ENCODE data around the gene PRKCQ. TPM values are rescaled to one million over a fixed set of nuclear protein-coding genes. Genes with fewer than 3 reads are reported as not detected.

PRKCQ gene
- total RNA-seq, 1 donor from 2014 or later: 14.6 TPM

DNA sequence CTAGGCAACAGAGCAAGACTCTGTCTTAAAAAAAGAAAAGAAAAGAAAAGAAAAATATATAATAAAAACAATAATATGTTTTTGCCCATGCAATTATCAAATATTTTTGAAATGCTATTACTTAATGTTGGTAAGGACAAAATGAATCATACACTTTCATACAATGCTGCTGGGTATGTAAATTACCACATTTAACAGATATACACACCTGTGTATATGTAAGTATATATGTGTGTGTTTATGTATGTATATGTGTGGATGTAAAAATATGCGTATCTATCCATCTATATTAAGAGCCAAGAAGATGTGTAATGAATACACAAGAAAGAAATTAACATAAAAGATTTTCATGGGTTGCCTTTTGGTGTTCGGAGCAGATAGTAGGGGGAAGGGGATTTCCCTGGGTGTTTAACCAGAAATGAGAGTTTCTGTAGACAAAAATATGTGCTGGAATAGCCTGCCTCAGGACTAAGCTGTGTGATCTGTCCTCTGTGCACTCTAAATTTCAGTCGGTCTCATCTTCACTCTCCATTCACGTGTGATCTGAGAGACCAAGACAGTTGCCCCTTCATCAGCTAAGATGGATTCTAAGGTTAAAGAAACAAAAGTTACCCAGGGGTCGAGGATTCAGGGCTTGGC is 61.2 kb downstream of the PRKCQ start:
- Histone ChIP-seq H3K36me3 (ENCODE audit: control insufficient read depth in 3 of 3, insufficient read depth in 3 of 3, low read length in 3 of 3) (no peaks in the 10 kb centered on the region), H3K27ac (ENCODE audit: low read depth, low read length) (no peak overlapping the region), H3K9ac (ENCODE audit: low read depth in 1 of 3, low read length in 3 of 3) (no peak overlapping the region), H3K4me3 (ENCODE audit: low read length in 3 of 3) (no peak overlapping the region), H3K9me3 (ENCODE audit: control insufficient read depth in 3 of 3, low read length in 3 of 3) (no peaks in the 10 kb centered on the region), H3K27me3 (ENCODE audit: control insufficient read depth in 3 of 3, insufficient read depth in 3 of 3, low read length in 3 of 3) (no peaks in the 10 kb centered on the region), H3K4me1 (ENCODE audit: control insufficient read depth in 3 of 3, insufficient read depth in 3 of 3, low read length in 3 of 3) (peaks cover 17 to 21% (median 18%) of the 10 kb centered on the region in 3 donors)

DNA sequence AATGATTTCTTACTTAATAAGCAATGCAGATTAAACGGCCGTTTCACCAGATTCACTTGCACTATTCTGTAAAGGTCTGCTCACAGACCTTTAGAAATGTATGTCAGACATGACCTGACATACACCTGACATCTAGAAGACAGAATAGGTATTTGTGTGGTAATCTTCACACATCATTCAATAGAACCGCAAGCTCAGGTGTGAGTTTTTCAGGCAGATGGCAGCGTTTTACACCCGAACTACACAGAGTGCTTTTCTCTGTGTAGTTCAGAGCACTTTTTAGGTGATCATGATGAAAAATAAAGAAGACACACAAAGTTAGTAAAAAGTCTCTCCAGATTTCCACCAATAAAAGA is 63.2 kb downstream of the PRKCQ start:
- Histone ChIP-seq H3K36me3 (ENCODE audit: control insufficient read depth in 3 of 3, insufficient read depth in 3 of 3, low read length in 3 of 3) (no peaks in the 10 kb centered on the region), H3K27ac (ENCODE audit: low read depth, low read length) (peak overlapping the region; percentile 97), H3K27me3 (ENCODE audit: control insufficient read depth in 3 of 3, insufficient read depth in 3 of 3, low read length in 3 of 3) (no peaks in the 10 kb centered on the region), H3K9me3 (ENCODE audit: control insufficient read depth in 3 of 3, low read length in 3 of 3) (no peaks in the 10 kb centered on the region), H3K9ac (ENCODE audit: low read depth in 1 of 3, low read length in 3 of 3) (peak overlapping the region in 1 of 3 donors; percentile 73), H3K4me3 (ENCODE audit: low read length in 3 of 3) (no peak overlapping the region), H3K4me1 (ENCODE audit: control insufficient read depth in 3 of 3, insufficient read depth in 3 of 3, low read length in 3 of 3) (peaks cover 19 to 21% (median 20%) of the 10 kb centered on the region in 3 donors)

GRCh38 chr10:6516281-6516928 is 63.7 kb downstream of the PRKCQ start:
- H3K4me3 ChIP-seq (ENCODE audit: low read length in 3 of 3): no peak overlapping the region
- peaks cover 0 to under 1% (median 0%) of the 10 kb centered on the region in 3 donors for H3K36me3 ChIP-seq (ENCODE audit: control insufficient read depth in 3 of 3, insufficient read depth in 3 of 3, low read length in 3 of 3)
- H3K9me3 ChIP-seq (ENCODE audit: control insufficient read depth in 3 of 3, low read length in 3 of 3): no peaks in the 10 kb centered on the region
- peaks cover 19 to 23% (median 20%) of the 10 kb centered on the region in 3 donors for H3K4me1 ChIP-seq (ENCODE audit: control insufficient read depth in 3 of 3, insufficient read depth in 3 of 3, low read length in 3 of 3)
- no peaks in the 10 kb centered on the region for H3K27me3 ChIP-seq (ENCODE audit: control insufficient read depth in 3 of 3, insufficient read depth in 3 of 3, low read length in 3 of 3)
- peak overlapping the region; percentile 97 for H3K27ac ChIP-seq (ENCODE audit: low read depth, low read length)
- H3K9ac ChIP-seq (ENCODE audit: low read depth in 1 of 3, low read length in 3 of 3): peak overlapping the region in 2 of 3 donors; percentile 18 to 73

DNA sequence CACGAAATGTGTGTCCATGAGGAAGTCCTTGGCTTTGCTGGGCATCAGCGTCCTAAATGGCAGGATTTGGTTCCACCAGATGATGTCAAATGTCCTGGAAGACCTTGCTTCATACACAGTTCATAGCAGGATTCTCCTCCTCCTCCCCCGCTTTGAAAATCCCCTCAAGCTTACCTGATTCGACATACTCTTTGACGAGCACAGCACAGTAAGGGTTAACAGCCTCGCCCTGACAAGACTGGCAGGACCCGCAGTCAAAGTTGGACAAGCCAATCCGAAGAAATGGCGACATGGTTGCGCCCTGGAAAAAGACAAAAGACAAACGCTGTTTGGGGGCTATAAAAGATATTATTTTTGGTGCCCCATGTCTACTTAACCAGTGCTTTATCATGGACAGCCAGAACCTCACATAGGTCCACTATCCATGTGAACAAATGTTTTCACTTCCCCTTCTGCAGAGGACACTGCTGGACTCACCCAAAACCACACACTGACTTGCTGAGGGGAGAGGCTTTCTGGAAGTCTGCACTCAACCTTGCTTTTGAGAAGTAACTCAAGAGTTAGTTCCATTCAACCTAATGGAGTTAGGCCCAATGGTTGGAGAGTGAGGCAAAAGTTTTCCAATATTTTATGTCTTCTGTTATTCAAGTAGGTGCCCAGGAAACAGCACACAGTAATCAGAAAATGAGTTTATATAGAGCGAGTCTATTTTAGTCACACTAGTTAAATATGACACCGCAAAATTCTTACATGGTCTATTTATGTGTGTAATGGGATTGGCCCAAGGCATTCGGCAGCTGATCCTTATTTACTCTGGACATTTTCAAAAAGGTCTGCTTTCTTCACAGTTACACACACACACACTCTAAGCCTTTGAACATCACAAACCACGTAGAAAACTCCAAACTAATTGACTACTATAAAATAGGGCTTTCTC is 65.0 kb downstream of the PRKCQ start:
- no peaks in the 10 kb centered on the region for H3K27me3 ChIP-seq (ENCODE audit: control insufficient read depth in 3 of 3, insufficient read depth in 3 of 3, low read length in 3 of 3)
- H3K36me3 ChIP-seq (ENCODE audit: control insufficient read depth in 3 of 3, insufficient read depth in 3 of 3, low read length in 3 of 3): peaks cover 3 to 11% (median 8%) of the 10 kb centered on the region in 3 donors
- peak overlapping the region; percentile 71 to 79 (median 77) for H3K4me3 ChIP-seq (ENCODE audit: low read length in 3 of 3)
- peak overlapping the region; percentile 73 to 84 (median 84) for H3K9ac ChIP-seq (ENCODE audit: low read depth in 1 of 3, low read length in 3 of 3)
- peaks cover 15 to 31% (median 18%) of the 10 kb centered on the region in 3 donors for H3K4me1 ChIP-seq (ENCODE audit: control insufficient read depth in 3 of 3, insufficient read depth in 3 of 3, low read length in 3 of 3)
- no peaks in the 10 kb centered on the region for H3K9me3 ChIP-seq (ENCODE audit: control insufficient read depth in 3 of 3, low read length in 3 of 3)
- H3K27ac ChIP-seq (ENCODE audit: low read depth, low read length): peak overlapping the region; percentile 97

- Histone ChIP-seq H3K9ac (ENCODE audit: low read depth in 1 of 3, low read length in 3 of 3) (peak overlapping the region; percentile 73 to 84 (median 84)), H3K4me3 (ENCODE audit: low read length in 3 of 3) (peak overlapping the region; percentile 71 to 79 (median 77)), H3K27ac (ENCODE audit: low read depth, low read length) (peak overlapping the region; percentile 97), H3K27me3 (ENCODE audit: control insufficient read depth in 3 of 3, insufficient read depth in 3 of 3, low read length in 3 of 3) (no peaks in the 10 kb centered on the region), H3K9me3 (ENCODE audit: control insufficient read depth in 3 of 3, low read length in 3 of 3) (no peaks in the 10 kb centered on the region), H3K4me1 (ENCODE audit: control insufficient read depth in 3 of 3, insufficient read depth in 3 of 3, low read length in 3 of 3) (peaks cover 15 to 31% (median 16%) of the 10 kb centered on the region in 3 donors), H3K36me3 (ENCODE audit: control insufficient read depth in 3 of 3, insufficient read depth in 3 of 3, low read length in 3 of 3) (peaks cover 3 to 11% (median 8%) of the 10 kb centered on the region in 3 donors)
Observed at GRCh38 chr10:6514180-6514579, 65.9 kb downstream of the PRKCQ start.

DNA sequence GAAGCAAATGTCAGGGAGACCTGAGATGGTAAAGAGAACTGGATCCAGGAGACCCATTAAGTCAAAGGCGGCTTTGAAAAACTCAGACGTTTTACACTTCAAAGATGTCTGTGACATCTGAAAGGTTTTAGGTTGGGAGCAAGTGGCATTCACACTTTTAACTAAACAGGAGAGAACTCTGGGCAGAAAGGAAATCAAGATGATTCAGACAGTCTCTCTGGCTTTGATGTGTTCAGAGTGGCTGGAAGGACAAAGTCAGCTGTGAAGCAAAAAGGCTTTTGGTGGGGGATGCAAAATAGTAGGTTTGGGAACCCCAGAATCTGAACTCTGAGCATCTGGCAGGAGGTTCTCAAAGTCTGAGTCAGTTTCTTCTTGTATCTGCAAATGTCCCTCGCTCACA is 66.6 kb downstream of the PRKCQ start:
- H3K27ac ChIP-seq (ENCODE audit: low read depth, low read length): peak overlapping the region; percentile 97
- H3K9ac ChIP-seq (ENCODE audit: low read depth in 1 of 3, low read length in 3 of 3): peak overlapping the region; percentile 73 to 84 (median 84)
- H3K27me3 ChIP-seq (ENCODE audit: control insufficient read depth in 3 of 3, insufficient read depth in 3 of 3, low read length in 3 of 3): no peaks in the 10 kb centered on the region
- H3K9me3 ChIP-seq (ENCODE audit: control insufficient read depth in 3 of 3, low read length in 3 of 3): no peaks in the 10 kb centered on the region
- peaks cover 15 to 31% (median 16%) of the 10 kb centered on the region in 3 donors for H3K4me1 ChIP-seq (ENCODE audit: control insufficient read depth in 3 of 3, insufficient read depth in 3 of 3, low read length in 3 of 3)
- peak overlapping the region; percentile 71 to 79 (median 77) for H3K4me3 ChIP-seq (ENCODE audit: low read length in 3 of 3)
- H3K36me3 ChIP-seq (ENCODE audit: control insufficient read depth in 3 of 3, insufficient read depth in 3 of 3, low read length in 3 of 3): peaks cover 3 to 15% (median 8%) of the 10 kb centered on the region in 3 donors

DNA sequence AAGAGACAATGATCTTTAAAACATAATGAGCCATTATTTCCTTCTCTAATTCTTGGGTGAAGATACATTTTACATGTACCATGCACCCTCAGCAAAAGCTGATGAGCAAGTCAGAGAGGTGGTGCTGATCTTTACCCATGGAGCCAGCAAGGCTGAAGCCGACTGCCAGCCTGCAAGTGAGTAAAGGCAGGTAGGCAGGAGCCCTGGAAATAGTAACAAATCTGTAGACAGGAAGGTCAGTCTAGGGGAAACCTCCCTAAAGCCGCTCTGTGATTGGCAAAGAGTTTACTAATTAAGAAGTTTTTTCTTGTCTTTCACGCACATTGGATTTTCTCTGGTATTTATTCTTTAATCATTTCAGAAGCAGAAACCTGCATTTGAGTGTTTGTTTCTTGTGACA is 67.9 kb downstream of the PRKCQ start:
- peak overlapping the region; percentile 97 for H3K27ac ChIP-seq (ENCODE audit: low read depth, low read length)

DNA sequence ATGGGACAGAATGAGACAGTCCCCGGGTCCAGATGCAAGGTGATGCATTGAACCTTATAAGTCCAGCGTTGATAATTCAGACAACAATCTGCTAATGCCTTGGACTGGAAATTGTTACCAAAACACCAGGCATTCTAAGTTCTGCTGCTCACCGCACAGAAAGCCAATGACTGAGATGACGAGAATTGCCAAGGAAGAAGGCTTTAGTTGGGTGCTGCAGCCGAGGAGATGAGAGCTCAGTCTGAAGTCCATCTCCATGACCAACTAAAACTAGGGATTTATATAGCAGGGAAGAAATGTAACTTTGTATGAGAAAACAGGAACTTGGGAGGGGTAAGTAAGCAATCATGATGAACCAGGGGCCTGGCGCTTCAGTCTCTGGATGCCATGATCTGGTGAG is 68.7 kb downstream of the PRKCQ start:
- peaks cover 6 to 21% (median 10%) of the 10 kb centered on the region in 3 donors for H3K4me1 ChIP-seq (ENCODE audit: control insufficient read depth in 3 of 3, insufficient read depth in 3 of 3, low read length in 3 of 3)
- H3K9ac ChIP-seq (ENCODE audit: low read depth in 1 of 3, low read length in 3 of 3): no peak overlapping the region
- H3K9me3 ChIP-seq (ENCODE audit: control insufficient read depth in 3 of 3, low read length in 3 of 3): no peaks in the 10 kb centered on the region
- peaks cover 6 to 28% (median 14%) of the 10 kb centered on the region in 3 donors for H3K36me3 ChIP-seq (ENCODE audit: control insufficient read depth in 3 of 3, insufficient read depth in 3 of 3, low read length in 3 of 3)
- peak overlapping the region in 1 of 3 donors; percentile 34 for H3K4me3 ChIP-seq (ENCODE audit: low read length in 3 of 3)
- H3K27me3 ChIP-seq (ENCODE audit: control insufficient read depth in 3 of 3, insufficient read depth in 3 of 3, low read length in 3 of 3): no peaks in the 10 kb centered on the region
- peak overlapping the region; percentile 97 for H3K27ac ChIP-seq (ENCODE audit: low read depth, low read length)

More for the DNA sequence above, 67.9 kb downstream of the PRKCQ start:
- Histone ChIP-seq H3K9me3 (ENCODE audit: control insufficient read depth in 3 of 3, low read length in 3 of 3) (no peaks in the 10 kb centered on the region), H3K4me1 (ENCODE audit: control insufficient read depth in 3 of 3, insufficient read depth in 3 of 3, low read length in 3 of 3) (peaks cover 12 to 28% (median 16%) of the 10 kb centered on the region in 3 donors), H3K36me3 (ENCODE audit: control insufficient read depth in 3 of 3, insufficient read depth in 3 of 3, low read length in 3 of 3) (peaks cover 6 to 20% (median 9%) of the 10 kb centered on the region in 3 donors), H3K9ac (ENCODE audit: low read depth in 1 of 3, low read length in 3 of 3) (peak overlapping the region; percentile 73 to 84 (median 84)), H3K4me3 (ENCODE audit: low read length in 3 of 3) (peak overlapping the region; percentile 71 to 79 (median 77)), H3K27me3 (ENCODE audit: control insufficient read depth in 3 of 3, insufficient read depth in 3 of 3, low read length in 3 of 3) (no peaks in the 10 kb centered on the region)

DNA sequence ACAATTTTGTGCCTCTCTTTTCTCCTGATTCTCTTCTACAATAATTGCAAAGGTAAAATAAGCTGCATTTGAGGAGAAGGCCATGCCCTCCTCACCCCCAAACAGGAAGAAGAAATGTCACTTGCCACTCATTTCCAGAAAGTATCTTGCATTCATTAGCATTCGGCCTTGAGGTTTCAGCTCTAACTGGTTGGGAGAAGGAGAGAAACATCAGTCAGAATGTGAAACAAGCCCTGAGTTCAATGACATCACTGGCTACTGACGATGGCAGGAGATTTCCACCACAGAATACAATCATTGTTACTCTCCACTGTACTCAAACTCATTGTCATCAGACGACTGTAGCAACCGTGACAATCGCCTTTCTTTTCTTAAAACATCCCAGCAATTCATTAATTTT is 72.8 kb downstream of the PRKCQ start:
- Histone ChIP-seq H3K4me1 (ENCODE audit: control insufficient read depth in 3 of 3, insufficient read depth in 3 of 3, low read length in 3 of 3) (peaks cover 2 to 14% (median 3%) of the 10 kb centered on the region in 3 donors), H3K9me3 (ENCODE audit: control insufficient read depth in 3 of 3, low read length in 3 of 3) (no peaks in the 10 kb centered on the region), H3K27ac (ENCODE audit: low read depth, low read length) (no peak overlapping the region), H3K36me3 (ENCODE audit: control insufficient read depth in 3 of 3, insufficient read depth in 3 of 3, low read length in 3 of 3) (peaks cover 13 to 43% (median 16%) of the 10 kb centered on the region in 3 donors), H3K27me3 (ENCODE audit: control insufficient read depth in 3 of 3, insufficient read depth in 3 of 3, low read length in 3 of 3) (no peaks in the 10 kb centered on the region), H3K4me3 (ENCODE audit: low read length in 3 of 3) (no peak overlapping the region), H3K9ac (ENCODE audit: low read depth in 1 of 3, low read length in 3 of 3) (no peak overlapping the region)

Measured in skeletal muscle tissue (tissue), 4 donors.